ENCODE results near the gene SH2D5.

SH2D5 gene

GRCh38 chr1:20753589-20753988 lies 21.1 kb upstream of the SH2D5 start:
- CTCF ChIA-PET = interaction anchor here (1.3 kb wide), 1 partner anchor 57 kb away, joined by 5 read pairs; no protein-coding TSS in a partner anchor
- Histone ChIP-seq H3K9me3 (ENCODE audit: control insufficient read depth, insufficient read depth, low read depth, low read length) (no peaks in the 10 kb centered on the region), H3K4me3 (ENCODE audit: low read depth, low read length) (no peak overlapping the region), H3K27ac (ENCODE audit: extremely low read depth, low read depth, low read length) (no peak overlapping the region), H3K4me1 (ENCODE audit: control insufficient read depth, insufficient read depth, low read length) (no peaks in the 10 kb centered on the region), H3K36me3 (ENCODE audit: control insufficient read depth in 2 of 2, insufficient read depth in 1 of 2, low read length in 2 of 2) (peaks cover 64 to 72% of the 10 kb centered on the region in 2 experiments)
- TF ChIP-seq PRDM2 (tag by site-specific recombination; IDR thresholded peaks at IDR 0.05; ENCODE audit: borderline replicate concordance) (no peak), PBX3 (CRISPR knock-in tag; IDR thresholded peaks at IDR 0.05) (no peak), PRDM6 (tag by site-specific recombination; IDR thresholded peaks at IDR 0.05) (no peak), ZNF426 (tag by site-specific recombination; IDR thresholded peaks at IDR 0.05) (no peak), ZNF560 (tag by site-specific recombination; IDR thresholded peaks at IDR 0.05; ENCODE audit: borderline replicate concordance) (no peak), SP7 (tag by site-specific recombination; IDR thresholded peaks at IDR 0.05) (no peak), KLF7 (tag by site-specific recombination; IDR thresholded peaks at IDR 0.05; ENCODE audit: borderline replicate concordance) (no peak), HOXD13 (CRISPR knock-in tag; IDR thresholded peaks at IDR 0.05; ENCODE audit: borderline replicate concordance) (no peak), ZNF366 (tag by site-specific recombination; conservative IDR thresholded peaks at IDR 0.05) (no peak), OVOL3 (tag by site-specific recombination; IDR thresholded peaks at IDR 0.05) (no peak), ZNF48 (tag by site-specific recombination; IDR thresholded peaks at IDR 0.05) (no peak), ZNF791 (tag by site-specific recombination; IDR thresholded peaks at IDR 0.05) (no peak), ZNF677 (tag by site-specific recombination; IDR thresholded peaks at IDR 0.05) (no peak), ZBTB6 (tag by site-specific recombination; IDR thresholded peaks at IDR 0.05) (no peak), ZNF248 (tag by site-specific recombination; IDR thresholded peaks at IDR 0.05) (no peak), ZNF658 (tag by site-specific recombination; IDR thresholded peaks at IDR 0.05) (no peak), ZNF112 (tag by site-specific recombination; IDR thresholded peaks at IDR 0.05) (no peak), ZNF747 (tag by site-specific recombination; IDR thresholded peaks at IDR 0.05) (no peak)
- POLR2A ChIA-PET = no interaction called here
